ENCODE data around the gene RNF34.

DNA sequence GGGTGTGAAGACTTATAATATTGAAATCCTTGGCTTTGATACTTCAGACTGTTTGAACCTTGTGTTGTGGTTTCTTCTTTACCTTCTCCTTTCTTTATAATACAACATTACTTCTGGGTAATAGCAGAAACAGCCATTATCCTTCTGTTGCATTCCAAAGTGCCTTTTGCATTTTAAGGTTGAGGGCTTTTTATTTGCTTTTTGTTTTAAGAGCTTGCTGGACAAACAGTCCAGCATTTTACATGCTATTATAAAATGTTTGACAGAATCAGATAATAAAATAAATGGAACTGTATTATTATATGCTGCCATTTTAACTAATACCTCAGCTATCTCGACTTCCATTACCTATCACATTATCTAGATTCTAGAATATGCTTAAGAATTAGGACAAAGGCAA, 14.0 kb downstream of the RNF34 start:
- TF ChIP-seq CTCF (conservative IDR thresholded peaks at IDR 0.05; ENCODE audit: low read length) (no peak), EZH2phosphoT487 (IDR thresholded peaks at IDR 0.05; ENCODE audit: borderline replicate concordance) (no peak)
